B cell (primary cell): ENCODE data around the gene CPLX3.

ENCODE experiments used
- CTCF ChIP-seq: fragments of 200-600 bp; IDR thresholded peaks from one replicate; pipeline ENCODE4 v1.8.0; 2022; ENCODE audit warnings: antibody characterized with exemption, mild to moderate bottlenecking
- EZH2 ChIP-seq: IDR thresholded peaks from 2 replicates; pipeline ENCODE4 v1.6.1; 2012; ENCODE audit warnings: borderline replicate concordance, low read depth, mild to moderate bottlenecking, moderate library complexity, low read length; ENCODE audit not compliant: insufficient read depth, poor library complexity, severe bottlenecking

- no peak for TF ChIP-seq CTCF
- TF ChIP-seq EZH2, result no peak
Measured at GRCh38 chr15:74822233-74822632, 4.2 kb upstream of the CPLX3 start.
